Fibroblast of lung (primary cell): ENCODE results near the gene SPOCK3. TPM values are rescaled to one million over a fixed set of nuclear protein-coding genes. Genes with fewer than 3 reads are reported as not detected.

Experiments used
- DNase-seq, 2 donors: peaks; one replicate each; pipeline versions ENCODE4 v3.0.0 to v3.0.0-alpha.2; 2010; ENCODE audit warnings: low read depth in 2 of 2
- H2AFZ ChIP-seq: 2 replicates; pipeline ENCODE4 v1.5.1; 2012; ENCODE audit warnings: low read length, control low read depth, inconsistent platforms
- H3K27ac ChIP-seq: 2 replicates; pipeline ENCODE4 v1.5.1; 2011; ENCODE audit warnings: low read length, control low read depth; ENCODE audit not compliant: insufficient read depth
- H3K27me3 ChIP-seq: 2 replicates; pipeline ENCODE4 v1.5.1; 2011; ENCODE audit warnings: mild to moderate bottlenecking, low read length; ENCODE audit not compliant: control insufficient read depth, insufficient read depth
- H3K36me3 ChIP-seq: 2 replicates; pipeline ENCODE4 v1.5.1; 2011; ENCODE audit warnings: low read length; ENCODE audit not compliant: control insufficient read depth, insufficient read depth
- H3K4me1 ChIP-seq: 2 replicates; pipeline ENCODE4 v1.5.1; 2011; ENCODE audit warnings: low read length; ENCODE audit not compliant: control insufficient read depth, insufficient read depth; ENCODE audit errors: extremely low read depth
- H3K4me2 ChIP-seq: 2 replicates; pipeline ENCODE4 v1.5.1; 2011; ENCODE audit warnings: low read length, control low read depth; ENCODE audit not compliant: insufficient read depth; ENCODE audit errors: extremely low read depth
- H3K4me3 ChIP-seq, 4 experiments: fragments of 200-600 bp in 1 of 4; sonication (generic) in 1 of 4; replicated peaks in 1 of 4; 2 replicates each; pipeline ENCODE4 v1.5.1; 2011 to 2016; ENCODE audit warnings: low read length in 4 of 4, low read depth in 3 of 4, mild to moderate bottlenecking in 3 of 4, control low read depth in 2 of 4, inconsistent platforms in 1 of 4, mixed read lengths in 1 of 4; ENCODE audit not compliant: insufficient read depth in 1 of 4; ENCODE audit errors: control extremely low read depth in 1 of 4
- H3K79me2 ChIP-seq: 2 replicates; pipeline ENCODE4 v1.5.1; 2012; ENCODE audit warnings: mild to moderate bottlenecking, low read length, inconsistent platforms; ENCODE audit not compliant: control insufficient read depth, insufficient read depth
- H3K9ac ChIP-seq: 2 replicates; pipeline ENCODE4 v1.5.1; 2011; ENCODE audit warnings: mild to moderate bottlenecking, low read length, control low read depth; ENCODE audit not compliant: insufficient read depth
- H3K9me3 ChIP-seq: 2 replicates; pipeline ENCODE4 v1.5.1; 2012; ENCODE audit warnings: low read depth, low read length; ENCODE audit not compliant: control insufficient read depth, insufficient read depth
- H4K20me1 ChIP-seq: 2 replicates; pipeline ENCODE4 v1.5.1; 2011; ENCODE audit warnings: low read length; ENCODE audit not compliant: control insufficient read depth, insufficient read depth; ENCODE audit errors: extremely low read depth
- EZH2 ChIP-seq: IDR thresholded peaks from 2 replicates; pipeline ENCODE4 v1.5.1; 2012; ENCODE audit warnings: low read length, control low read depth, mild to moderate bottlenecking; ENCODE audit errors: missing control alignments
- polyA plus RNA-seq, 2 donors: library from polyadenylated mRNA; depleted of rRNA in 1 of 2; stranded (reverse) in 1 of 2; unstranded in 1 of 2; fragments of >200 nt; gene quantifications; 2 replicates each; pipeline ENCODE4 v1.2.1, GENCODE V29; 2011 to 2012; ENCODE audit warnings: missing spikeins in 1 of 2
- total RNA-seq: library from RNA; depleted of rRNA; stranded (reverse); fragments of >200 nt; gene quantifications from 2 replicates; pipeline ENCODE4 v1.2.1, GENCODE V29; 2014
- TF ChIP-seq, protein P1 (sequence below), 2 donors: IDR thresholded peaks in 1 of 2; conservative IDR thresholded peaks in 1 of 2; 1 replicate in 1 of 2; 2 replicates in 1 of 2; pipeline ENCODE4 v1.5.1; 2011 to 2012; ENCODE audit warnings: low read length in 2 of 2, control low read depth in 1 of 2, inconsistent platforms in 1 of 2, low read depth in 1 of 2, mild to moderate bottlenecking in 1 of 2

Gene SPOCK3
- total and polyA plus RNA-seq, 2 donors (not counting 1 experiment from before 2014, with no cell fraction given), result under 0.01 to 0.08 TPM

GRCh38 chr4:167144605-167145004 lies 89.7 kb downstream of the SPOCK3 start:
- no peak overlapping the region for H3K27ac ChIP-seq
- H3K36me3 ChIP-seq, result no peaks in the 10 kb centered on the region
- H3K79me2 ChIP-seq, result no peaks in the 10 kb centered on the region
- no peak for DNase-seq
- H3K27me3 ChIP-seq, result no peaks in the 10 kb centered on the region
- H4K20me1 ChIP-seq, result no peaks in the 10 kb centered on the region
- TF ChIP-seq EZH2, result no peak
- TF ChIP-seq, protein P1, sequence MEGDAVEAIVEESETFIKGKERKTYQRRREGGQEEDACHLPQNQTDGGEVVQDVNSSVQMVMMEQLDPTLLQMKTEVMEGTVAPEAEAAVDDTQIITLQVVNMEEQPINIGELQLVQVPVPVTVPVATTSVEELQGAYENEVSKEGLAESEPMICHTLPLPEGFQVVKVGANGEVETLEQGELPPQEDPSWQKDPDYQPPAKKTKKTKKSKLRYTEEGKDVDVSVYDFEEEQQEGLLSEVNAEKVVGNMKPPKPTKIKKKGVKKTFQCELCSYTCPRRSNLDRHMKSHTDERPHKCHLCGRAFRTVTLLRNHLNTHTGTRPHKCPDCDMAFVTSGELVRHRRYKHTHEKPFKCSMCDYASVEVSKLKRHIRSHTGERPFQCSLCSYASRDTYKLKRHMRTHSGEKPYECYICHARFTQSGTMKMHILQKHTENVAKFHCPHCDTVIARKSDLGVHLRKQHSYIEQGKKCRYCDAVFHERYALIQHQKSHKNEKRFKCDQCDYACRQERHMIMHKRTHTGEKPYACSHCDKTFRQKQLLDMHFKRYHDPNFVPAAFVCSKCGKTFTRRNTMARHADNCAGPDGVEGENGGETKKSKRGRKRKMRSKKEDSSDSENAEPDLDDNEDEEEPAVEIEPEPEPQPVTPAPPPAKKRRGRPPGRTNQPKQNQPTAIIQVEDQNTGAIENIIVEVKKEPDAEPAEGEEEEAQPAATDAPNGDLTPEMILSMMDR (conservative IDR thresholded peaks at IDR 0.05 in 1 of 2, IDR thresholded peaks at IDR 0.05 in 1 of 2; ENCODE audit: low read depth in 1 of 2, low read length in 2 of 2), result no peak
- H3K9me3 ChIP-seq, result no peaks in the 10 kb centered on the region
- no peak overlapping the region for H2AFZ ChIP-seq
- H3K9ac ChIP-seq, result no peak overlapping the region
- H3K4me3 ChIP-seq, result no peak overlapping the region
- H3K4me1 ChIP-seq, result no peaks in the 10 kb centered on the region
- H3K4me2 ChIP-seq, result no peak overlapping the region

DNA sequence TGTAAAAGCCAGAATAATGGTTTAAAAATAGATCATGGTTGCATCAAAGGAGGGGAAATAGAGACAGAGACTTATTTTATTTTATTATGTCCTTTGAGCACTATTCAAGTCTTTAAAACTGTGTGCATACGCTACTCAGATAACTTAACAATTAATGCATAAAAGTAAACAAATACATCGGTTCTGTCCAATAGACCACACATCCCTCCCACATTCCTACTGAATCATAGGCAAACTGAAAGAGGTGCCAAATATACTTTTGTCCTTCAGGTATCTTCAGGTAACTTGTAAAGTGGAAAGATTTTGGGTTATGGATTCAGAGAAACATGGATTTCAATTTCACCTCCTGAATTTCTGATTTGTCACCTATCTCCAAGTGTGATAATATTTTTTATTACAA lies 91.3 kb downstream of the SPOCK3 start:
- no peak for DNase-seq
- Histone ChIP-seq H3K9me3 (no peaks in the 10 kb centered on the region), H3K27ac (no peak overlapping the region), H3K79me2 (no peaks in the 10 kb centered on the region), H2AFZ (no peak overlapping the region), H3K4me2 (no peak overlapping the region), H3K36me3 (no peaks in the 10 kb centered on the region), H3K27me3 (no peaks in the 10 kb centered on the region), H4K20me1 (no peaks in the 10 kb centered on the region), H3K9ac (no peak overlapping the region), H3K4me3 (no peak overlapping the region), H3K4me1 (no peaks in the 10 kb centered on the region)
- TF ChIP-seq EZH2, result no peak

DNA sequence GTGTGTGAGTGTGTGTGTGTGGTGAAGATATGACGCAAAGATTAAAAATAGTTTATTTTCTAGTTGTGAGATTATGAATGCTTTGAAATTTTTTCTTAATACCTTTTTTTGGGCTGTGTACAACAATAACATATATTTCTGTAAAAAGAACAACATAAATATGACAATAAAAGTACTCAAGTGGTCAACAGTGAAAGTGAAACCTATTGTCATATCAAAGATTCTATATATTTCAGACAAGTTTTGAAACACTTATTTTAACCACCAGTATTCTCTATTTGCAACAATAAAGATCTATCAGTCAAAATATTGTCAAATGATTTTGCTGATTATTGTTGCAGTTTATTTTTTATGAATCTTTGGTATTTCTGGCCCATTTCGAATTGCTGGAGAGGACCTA lies 98.0 kb downstream of the SPOCK3 start:
- H4K20me1 ChIP-seq, result no peaks in the 10 kb centered on the region
- TF ChIP-seq, protein P1 (conservative IDR thresholded peaks at IDR 0.05 in 1 of 2, IDR thresholded peaks at IDR 0.05 in 1 of 2; ENCODE audit: low read depth in 1 of 2, low read length in 2 of 2), result no peak

More for the DNA sequence above, 98.0 kb downstream of the SPOCK3 start:
- Histone ChIP-seq H3K4me1 (no peaks in the 10 kb centered on the region), H3K4me2 (no peak overlapping the region), H3K9me3 (no peaks in the 10 kb centered on the region), H3K79me2 (no peaks in the 10 kb centered on the region), H3K27me3 (no peaks in the 10 kb centered on the region), H3K4me3 (no peak overlapping the region), H3K9ac (no peak overlapping the region), H3K27ac (no peak overlapping the region), H2AFZ (no peak overlapping the region), H3K36me3 (no peaks in the 10 kb centered on the region)
- no peak for DNase-seq
